G401.6 (cell line): ENCODE data around the gene VAV1.

Experiments used
- FAIRE-seq: peaks from 2 replicates; lab custom pipeline; 2012; peaks lifted over from hg19 to GRCh38; lab: Jason Lieb, UNC

The VAV1 gene

GRCh38 chr19:6894313-6894712, 121.8 kb downstream of the VAV1 start:
- no peak for FAIRE-seq

- FAIRE-seq: no peak
Observed at GRCh38 chr19:6903446-6903845, 130.9 kb downstream of the VAV1 start.

- FAIRE-seq: no peak
Observed at GRCh38 chr19:6906559-6907060, 134.1 kb downstream of the VAV1 start.
